ENCODE data around the gene CLCN7. TPM values are rescaled to one million over a fixed set of nuclear protein-coding genes. Genes with fewer than 3 reads are reported as not detected.

Gene CLCN7
- total and polyA plus RNA-seq, 2 experiments from 2014 or later: 17.4 to 53.8 TPM

DNA sequence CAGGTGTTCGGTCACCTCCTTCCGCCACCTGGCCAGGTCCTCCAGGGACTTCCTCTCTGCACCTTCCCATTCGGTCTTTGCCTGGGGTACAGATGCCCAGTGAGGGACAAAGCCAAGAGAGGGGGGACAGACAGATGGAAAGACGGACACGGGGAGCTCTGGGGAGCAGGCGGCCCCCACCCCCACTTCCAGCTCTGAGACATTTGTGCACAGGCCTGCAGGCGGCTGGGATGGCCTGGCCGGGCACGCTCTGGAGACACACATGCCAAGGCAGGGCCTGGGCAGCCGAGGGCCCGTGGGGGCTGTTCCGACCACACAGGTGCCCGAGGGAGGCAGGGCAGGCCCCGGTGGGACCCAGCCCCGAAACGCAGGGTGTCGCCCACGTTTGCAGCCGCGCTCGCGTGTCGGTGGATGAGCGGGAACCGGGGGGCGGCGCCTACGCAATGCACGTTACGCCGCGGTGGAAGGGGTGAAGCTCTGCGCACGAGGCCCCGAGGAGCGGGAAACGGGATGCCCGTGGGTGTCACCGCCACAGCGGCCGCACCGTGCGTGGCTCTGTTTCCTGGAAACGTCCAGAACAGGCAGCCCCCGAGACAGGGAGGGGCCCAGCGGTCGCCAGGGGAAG is 38.0 kb downstream of the CLCN7 start:
- Histone ChIP-seq H3F3A (replicated peaks; ENCODE audit: low read depth) (no peaks in the 10 kb centered on the region), H3K9me2 (ENCODE audit: insufficient read depth) (no peaks in the 10 kb centered on the region), H3K79me2 (replicated peaks; ENCODE audit: insufficient read depth) (no peaks in the 10 kb centered on the region), H3K36me3 (ENCODE audit: insufficient read depth) (no peaks in the 10 kb centered on the region), H3K4me2 (no peak overlapping the region), H2AFZ (peak overlapping the region; percentile 18; the same call in 1 of the 2 replicates), H4K20me1 (replicated peaks; ENCODE audit: insufficient read depth) (no peaks in the 10 kb centered on the region), H3K27me3 (ENCODE audit: insufficient read depth) (no peaks in the 10 kb centered on the region), H3K4me3 (no peak overlapping the region), H3K4me1 (ENCODE audit: insufficient read depth) (no peaks in the 10 kb centered on the region), H3K27ac (ENCODE audit: low read depth) (no peak overlapping the region)
- TF ChIP-seq NANOG (IDR thresholded peaks at IDR 0.05; ENCODE audit: borderline replicate concordance): no peak
- TF ChIP-seq JUNB (IDR thresholded peaks at IDR 0.05; ENCODE audit: unreplicated experiment): no peak
- TF ChIP-seq CREB1 (CRISPR knock-in tag; IDR thresholded peaks at IDR 0.05; ENCODE audit: low read depth): no peak
- no peak for TF ChIP-seq ZNF114 (CRISPR knock-in tag; IDR thresholded peaks at IDR 0.05)
- TF ChIP-seq EZH2phosphoT487 (IDR thresholded peaks at IDR 0.05; ENCODE audit: unreplicated experiment): no peak
- TF ChIP-seq EZH2 (IDR thresholded peaks at IDR 0.05; ENCODE audit: low read depth, unreplicated experiment): no peak
- TF ChIP-seq, protein P1, sequence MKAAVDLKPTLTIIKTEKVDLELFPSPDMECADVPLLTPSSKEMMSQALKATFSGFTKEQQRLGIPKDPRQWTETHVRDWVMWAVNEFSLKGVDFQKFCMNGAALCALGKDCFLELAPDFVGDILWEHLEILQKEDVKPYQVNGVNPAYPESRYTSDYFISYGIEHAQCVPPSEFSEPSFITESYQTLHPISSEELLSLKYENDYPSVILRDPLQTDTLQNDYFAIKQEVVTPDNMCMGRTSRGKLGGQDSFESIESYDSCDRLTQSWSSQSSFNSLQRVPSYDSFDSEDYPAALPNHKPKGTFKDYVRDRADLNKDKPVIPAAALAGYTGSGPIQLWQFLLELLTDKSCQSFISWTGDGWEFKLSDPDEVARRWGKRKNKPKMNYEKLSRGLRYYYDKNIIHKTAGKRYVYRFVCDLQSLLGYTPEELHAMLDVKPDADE (IDR thresholded peaks at IDR 0.05): no peak
- TF ChIP-seq, protein P2, sequence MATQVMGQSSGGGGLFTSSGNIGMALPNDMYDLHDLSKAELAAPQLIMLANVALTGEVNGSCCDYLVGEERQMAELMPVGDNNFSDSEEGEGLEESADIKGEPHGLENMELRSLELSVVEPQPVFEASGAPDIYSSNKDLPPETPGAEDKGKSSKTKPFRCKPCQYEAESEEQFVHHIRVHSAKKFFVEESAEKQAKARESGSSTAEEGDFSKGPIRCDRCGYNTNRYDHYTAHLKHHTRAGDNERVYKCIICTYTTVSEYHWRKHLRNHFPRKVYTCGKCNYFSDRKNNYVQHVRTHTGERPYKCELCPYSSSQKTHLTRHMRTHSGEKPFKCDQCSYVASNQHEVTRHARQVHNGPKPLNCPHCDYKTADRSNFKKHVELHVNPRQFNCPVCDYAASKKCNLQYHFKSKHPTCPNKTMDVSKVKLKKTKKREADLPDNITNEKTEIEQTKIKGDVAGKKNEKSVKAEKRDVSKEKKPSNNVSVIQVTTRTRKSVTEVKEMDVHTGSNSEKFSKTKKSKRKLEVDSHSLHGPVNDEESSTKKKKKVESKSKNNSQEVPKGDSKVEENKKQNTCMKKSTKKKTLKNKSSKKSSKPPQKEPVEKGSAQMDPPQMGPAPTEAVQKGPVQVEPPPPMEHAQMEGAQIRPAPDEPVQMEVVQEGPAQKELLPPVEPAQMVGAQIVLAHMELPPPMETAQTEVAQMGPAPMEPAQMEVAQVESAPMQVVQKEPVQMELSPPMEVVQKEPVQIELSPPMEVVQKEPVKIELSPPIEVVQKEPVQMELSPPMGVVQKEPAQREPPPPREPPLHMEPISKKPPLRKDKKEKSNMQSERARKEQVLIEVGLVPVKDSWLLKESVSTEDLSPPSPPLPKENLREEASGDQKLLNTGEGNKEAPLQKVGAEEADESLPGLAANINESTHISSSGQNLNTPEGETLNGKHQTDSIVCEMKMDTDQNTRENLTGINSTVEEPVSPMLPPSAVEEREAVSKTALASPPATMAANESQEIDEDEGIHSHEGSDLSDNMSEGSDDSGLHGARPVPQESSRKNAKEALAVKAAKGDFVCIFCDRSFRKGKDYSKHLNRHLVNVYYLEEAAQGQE (IDR thresholded peaks at IDR 0.05; ENCODE audit: unreplicated experiment): no peak
- TF ChIP-seq ZNF331 (CRISPR knock-in tag; IDR thresholded peaks at IDR 0.05; ENCODE audit: low read depth): no peak
- no peak for TF ChIP-seq POLR2AphosphoS5 (IDR thresholded peaks at IDR 0.05; ENCODE audit: low read depth)
- no peak for TF ChIP-seq STAT1 (IDR thresholded peaks at IDR 0.05; ENCODE audit: unreplicated experiment)
- Mint-ChIP-seq H3K27me3 (ENCODE audit: insufficient read depth, low read depth, poor library complexity) (peaks cover 7% of the 10 kb centered on the region), H3K4me1 (no peaks in the 10 kb centered on the region), H3K27ac (no peak overlapping the region), H3K36me3 (ENCODE audit: low read depth) (no peaks in the 10 kb centered on the region), H3K4me3 (no peak overlapping the region), H3K9me3 (no peaks in the 10 kb centered on the region; the same call in 2 of the 3 replicates)
- ATAC-seq (no peak), DNase-seq (ENCODE audit: low spot score) (no peak)

Data from GM23338 (cell line).